GM12865 (cell line): Measurements from ENCODE around the gene MAOA.

Experiments used
- DNase-seq: peaks from one replicate; pipeline ENCODE4 v3.0.0; 2010; ENCODE audit warnings: low read depth
- H3K4me3 ChIP-seq: 2 replicates; pipeline ENCODE4 v1.5.1; 2011; ENCODE audit warnings: mild to moderate bottlenecking, low read depth, low read length, control low read depth
- TF ChIP-seq, protein P1 (sequence below): IDR thresholded peaks from 2 replicates; pipeline ENCODE4 v1.5.1; 2011; ENCODE audit warnings: low read length, control low read depth, low read depth, inconsistent platforms; ENCODE audit not compliant: insufficient read depth; ENCODE audit errors: missing control alignments

Gene MAOA

DNA sequence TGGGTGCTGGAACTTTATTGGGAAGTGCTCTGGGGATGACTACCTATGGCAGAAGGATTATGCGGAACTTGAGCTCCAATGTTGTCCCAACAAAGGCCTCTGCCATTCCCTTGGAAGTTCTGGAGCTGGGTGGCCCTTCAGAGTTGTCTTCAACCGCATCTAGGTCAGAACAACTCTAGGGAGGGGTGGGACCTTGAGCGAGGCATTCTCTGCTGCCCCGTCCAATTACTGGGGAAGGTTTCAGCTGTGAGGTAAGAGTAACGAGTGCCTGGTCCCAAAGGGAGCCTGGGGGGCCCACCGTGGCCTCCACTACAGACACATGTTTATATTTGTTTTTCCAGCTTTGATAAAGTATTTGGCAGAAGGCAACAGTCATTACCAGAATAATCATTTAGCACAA, 79.4 kb downstream of the MAOA start:
- no peak for DNase-seq
- H3K4me3 ChIP-seq = no peak overlapping the region
- TF ChIP-seq, protein P1, sequence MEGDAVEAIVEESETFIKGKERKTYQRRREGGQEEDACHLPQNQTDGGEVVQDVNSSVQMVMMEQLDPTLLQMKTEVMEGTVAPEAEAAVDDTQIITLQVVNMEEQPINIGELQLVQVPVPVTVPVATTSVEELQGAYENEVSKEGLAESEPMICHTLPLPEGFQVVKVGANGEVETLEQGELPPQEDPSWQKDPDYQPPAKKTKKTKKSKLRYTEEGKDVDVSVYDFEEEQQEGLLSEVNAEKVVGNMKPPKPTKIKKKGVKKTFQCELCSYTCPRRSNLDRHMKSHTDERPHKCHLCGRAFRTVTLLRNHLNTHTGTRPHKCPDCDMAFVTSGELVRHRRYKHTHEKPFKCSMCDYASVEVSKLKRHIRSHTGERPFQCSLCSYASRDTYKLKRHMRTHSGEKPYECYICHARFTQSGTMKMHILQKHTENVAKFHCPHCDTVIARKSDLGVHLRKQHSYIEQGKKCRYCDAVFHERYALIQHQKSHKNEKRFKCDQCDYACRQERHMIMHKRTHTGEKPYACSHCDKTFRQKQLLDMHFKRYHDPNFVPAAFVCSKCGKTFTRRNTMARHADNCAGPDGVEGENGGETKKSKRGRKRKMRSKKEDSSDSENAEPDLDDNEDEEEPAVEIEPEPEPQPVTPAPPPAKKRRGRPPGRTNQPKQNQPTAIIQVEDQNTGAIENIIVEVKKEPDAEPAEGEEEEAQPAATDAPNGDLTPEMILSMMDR = no peak

DNA sequence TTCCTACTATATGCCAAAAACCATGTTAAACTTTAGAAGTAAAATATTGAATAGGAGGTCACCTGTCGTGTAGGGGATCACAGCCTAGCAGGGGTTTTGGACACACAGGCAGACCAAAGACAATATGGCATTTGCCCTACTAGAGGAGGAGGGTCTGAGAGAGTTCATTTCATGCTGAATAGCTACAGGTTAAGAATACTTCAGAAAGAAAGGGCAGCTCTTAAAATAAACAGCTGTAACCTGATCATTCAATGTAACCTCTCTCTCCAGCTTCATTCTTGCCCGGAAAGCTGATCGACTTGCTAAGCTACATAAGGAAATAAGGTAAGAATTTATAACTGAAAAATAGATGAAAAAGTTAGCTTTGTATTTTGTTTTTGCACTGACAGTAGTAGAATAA, 79.9 kb downstream of the MAOA start:
- H3K4me3 ChIP-seq = no peak overlapping the region
- TF ChIP-seq, protein P1 = no peak
- no peak for DNase-seq

DNA sequence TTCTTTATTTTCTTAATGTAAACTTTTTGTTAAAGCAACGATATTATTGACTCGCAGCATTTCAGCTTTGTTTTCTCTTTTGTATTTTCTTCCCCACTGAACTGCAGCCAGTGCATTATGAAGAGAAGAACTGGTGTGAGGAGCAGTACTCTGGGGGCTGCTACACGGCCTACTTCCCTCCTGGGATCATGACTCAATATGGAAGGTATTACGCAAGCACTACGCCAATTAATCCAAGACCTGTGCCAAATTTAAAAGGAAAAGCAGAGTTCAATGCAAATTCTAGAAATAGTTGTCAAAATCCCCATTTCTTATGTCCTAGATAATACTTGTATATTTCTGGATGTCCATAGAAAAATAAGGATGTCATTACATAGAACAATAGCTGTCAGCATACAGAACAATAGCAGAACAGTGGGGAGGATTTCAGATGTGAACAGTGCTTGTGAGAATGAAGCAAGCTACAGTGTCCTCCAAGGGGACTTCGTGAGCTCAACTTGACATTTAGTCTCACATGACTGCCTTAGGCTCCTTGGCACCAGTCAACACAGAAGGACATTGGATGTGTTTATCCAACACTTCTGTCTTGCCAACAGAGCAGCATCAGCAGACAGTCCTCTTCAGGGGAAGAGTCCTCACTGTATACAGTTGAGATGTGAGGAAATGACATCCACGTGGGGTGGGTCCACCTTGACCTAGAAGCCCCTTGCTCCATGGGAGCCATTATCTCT, 85.9 kb downstream of the MAOA start:
- no peak overlapping the region for H3K4me3 ChIP-seq
- TF ChIP-seq, protein P1 = no peak
- DNase-seq = no peak

DNA sequence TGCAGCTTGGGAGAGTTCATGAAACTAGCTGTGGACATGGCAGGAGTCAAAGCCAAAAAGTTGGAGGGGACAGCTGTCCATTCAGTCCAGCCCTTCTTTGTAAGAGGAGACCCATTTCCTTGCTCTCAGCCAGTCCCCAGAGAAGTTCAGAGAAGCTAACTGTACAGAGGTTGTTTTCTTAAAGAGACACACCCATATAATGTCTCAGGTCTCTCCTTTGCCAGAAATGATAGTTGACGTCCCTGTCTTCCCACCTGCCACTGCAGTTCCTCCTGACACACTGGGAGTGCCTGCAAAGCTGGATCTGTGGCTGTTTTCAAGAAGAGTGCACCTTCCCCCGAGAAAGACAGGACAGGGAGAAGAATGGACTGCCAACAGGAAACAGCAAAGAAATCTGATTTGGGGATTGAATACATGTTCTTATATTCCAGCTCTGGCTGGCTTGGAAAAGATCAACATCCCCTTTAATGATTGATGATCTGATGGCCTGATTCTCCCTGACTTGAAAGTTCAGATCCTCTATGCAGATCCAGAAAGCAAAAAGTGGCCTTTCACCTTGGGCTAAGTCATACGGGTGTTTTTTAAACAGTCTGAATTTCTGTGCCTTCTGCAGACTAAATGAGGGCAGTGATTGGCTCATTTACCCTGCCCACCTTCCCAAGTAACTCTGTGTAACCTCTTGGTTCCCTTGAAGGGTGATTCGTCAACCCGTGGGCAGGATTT, 87.2 kb downstream of the MAOA start:
- TF ChIP-seq, protein P1 = no peak
- H3K4me3 ChIP-seq = no peak overlapping the region
- no peak for DNase-seq

DNA sequence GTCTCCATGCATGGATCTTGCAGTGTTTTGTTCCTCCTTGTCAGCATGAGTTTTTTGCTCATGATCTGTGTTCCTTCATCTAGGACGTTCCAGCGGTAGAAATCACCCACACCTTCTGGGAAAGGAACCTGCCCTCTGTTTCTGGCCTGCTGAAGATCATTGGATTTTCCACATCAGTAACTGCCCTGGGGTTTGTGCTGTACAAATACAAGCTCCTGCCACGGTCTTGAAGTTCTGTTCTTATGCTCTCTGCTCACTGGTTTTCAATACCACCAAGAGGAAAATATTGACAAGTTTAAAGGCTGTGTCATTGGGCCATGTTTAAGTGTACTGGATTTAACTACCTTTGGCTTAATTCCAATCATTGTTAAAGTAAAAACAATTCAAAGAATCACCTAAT, 88.2 kb downstream of the MAOA start:
- TF ChIP-seq, protein P1 = no peak
- no peak overlapping the region for H3K4me3 ChIP-seq
- no peak for DNase-seq

DNA sequence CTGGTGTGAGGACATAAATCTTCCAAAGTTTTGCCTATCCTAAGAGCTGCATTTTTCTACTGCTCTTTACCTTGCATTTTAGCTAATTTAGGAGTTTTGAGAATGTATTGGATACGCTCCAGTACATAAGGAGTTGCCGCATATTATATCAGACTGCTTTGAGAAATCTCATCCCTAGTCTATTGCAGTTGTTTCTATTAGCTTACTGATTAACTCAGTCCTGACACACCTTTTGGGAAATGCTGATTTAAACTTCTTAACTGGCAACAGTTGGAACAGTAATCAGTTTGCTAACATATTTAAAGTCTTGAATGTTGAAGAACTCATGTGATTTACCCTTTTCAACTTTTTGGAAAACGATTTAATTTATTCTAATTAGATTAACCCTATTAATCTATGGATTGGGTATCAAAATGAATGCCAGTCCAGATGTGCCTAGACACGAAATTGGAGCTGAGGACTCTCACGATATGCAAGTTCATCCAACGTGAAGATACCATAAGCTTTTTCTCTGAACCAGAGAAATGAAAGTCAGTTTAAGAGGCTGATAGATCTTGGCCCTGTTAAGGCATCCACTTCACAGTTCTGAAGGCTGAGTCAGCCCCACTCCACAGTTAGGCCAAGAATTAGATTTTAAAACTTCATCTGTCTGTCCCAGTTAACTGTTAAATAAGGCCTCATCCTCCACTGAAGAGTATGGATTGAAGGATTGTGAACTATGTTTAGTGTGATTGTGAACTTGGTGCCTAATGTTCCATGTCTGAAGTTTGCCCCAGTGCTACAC, 90.0 kb downstream of the MAOA start:
- DNase-seq = no peak
- no peak overlapping the region for H3K4me3 ChIP-seq
- TF ChIP-seq, protein P1 = no peak
